ENCODE data around the gene MAPK8. TPM values are rescaled to one million over a fixed set of nuclear protein-coding genes. Genes with fewer than 3 reads are reported as not detected.

The MAPK8 gene
- total and polyA plus RNA-seq, 3 donors from 2014 or later = 91.8 to 114 (median 98.8) TPM

GRCh38 chr10:48324580-48324979 lies 18.1 kb downstream of the MAPK8 start:
- Histone ChIP-seq H3K9me3 (no peaks in the 10 kb centered on the region), H3K4me1 (peaks cover 5% of the 10 kb centered on the region), H3K27me3 (no peaks in the 10 kb centered on the region), H3K36me3 (ENCODE audit: low read depth, missing control alignments) (no peaks in the 10 kb centered on the region), H3K4me3 (no peak overlapping the region), H3K27ac (no peak overlapping the region)
- intact Hi-C loops (cut with DNase I; ENCODE audit: low total_unique reads) = no loop called here
- WGBS, 2 donors = 81 to 87% methylated on average over 2 of the region's 2 CpGs
- TF ChIP-seq CTCF (IDR thresholded peaks at IDR 0.05) = no peak
- TF ChIP-seq POLR2A (IDR thresholded peaks at IDR 0.05) = no peak
- no peak for DNase-seq

GRCh38 chr10:48330269-48330668 lies 23.8 kb downstream of the MAPK8 start:
- peaks cover 7% of the 10 kb centered on the region for H3K4me1 ChIP-seq
- H3K27ac ChIP-seq = no peak overlapping the region
- no peaks in the 10 kb centered on the region for H3K9me3 ChIP-seq
- no peaks in the 10 kb centered on the region for H3K27me3 ChIP-seq
- TF ChIP-seq CTCF (IDR thresholded peaks at IDR 0.05) (no peak), POLR2A (IDR thresholded peaks at IDR 0.05) (no peak)
- intact Hi-C loops (cut with DNase I; ENCODE audit: low total_unique reads) = no loop called here
- DNase-seq = no peak
- H3K36me3 ChIP-seq (ENCODE audit: low read depth, missing control alignments) = no peaks in the 10 kb centered on the region
- WGBS, 2 donors = 91 to 92% methylated on average over 3 of the region's 3 CpGs
- no peak overlapping the region for H3K4me3 ChIP-seq

GRCh38 chr10:48331436-48331835 lies 25.0 kb downstream of the MAPK8 start:
- no peak overlapping the region for H3K27ac ChIP-seq
- H3K9me3 ChIP-seq = no peaks in the 10 kb centered on the region
- no peak overlapping the region for H3K4me3 ChIP-seq
- intact Hi-C loops (cut with DNase I; ENCODE audit: low total_unique reads) = no loop called here
- H3K27me3 ChIP-seq = no peaks in the 10 kb centered on the region
- no peak for DNase-seq
- WGBS, 2 donors = 79 to 91% methylated on average over 1 of the region's 1 CpG
- H3K4me1 ChIP-seq = peaks cover 7% of the 10 kb centered on the region
- no peak for TF ChIP-seq CTCF (IDR thresholded peaks at IDR 0.05)
- no peak for TF ChIP-seq POLR2A (IDR thresholded peaks at IDR 0.05)
- H3K36me3 ChIP-seq (ENCODE audit: low read depth, missing control alignments) = no peaks in the 10 kb centered on the region

- H3K36me3 ChIP-seq (ENCODE audit: low read depth, missing control alignments) = no peaks in the 10 kb centered on the region
- H3K4me3 ChIP-seq = no peak overlapping the region
- no peak for DNase-seq
- no peaks in the 10 kb centered on the region for H3K27me3 ChIP-seq
- no peak for TF ChIP-seq POLR2A (IDR thresholded peaks at IDR 0.05)
- TF ChIP-seq CTCF (IDR thresholded peaks at IDR 0.05) = no peak
- H3K9me3 ChIP-seq = no peaks in the 10 kb centered on the region
- peaks cover 7% of the 10 kb centered on the region for H3K4me1 ChIP-seq
- H3K27ac ChIP-seq = no peak overlapping the region
- WGBS, 2 donors = 90 to 93% methylated on average over 5 of the region's 5 CpGs
- intact Hi-C loops (cut with DNase I; ENCODE audit: low total_unique reads) = no loop called here
Measured at GRCh38 chr10:48332166-48332870, 25.8 kb downstream of the MAPK8 start.

- no peaks in the 10 kb centered on the region for H3K27me3 ChIP-seq
- TF ChIP-seq CTCF (IDR thresholded peaks at IDR 0.05) = no peak
- TF ChIP-seq POLR2A (IDR thresholded peaks at IDR 0.05) = no peak
- H3K4me1 ChIP-seq = peaks cover 7% of the 10 kb centered on the region
- DNase-seq = no peak
- H3K9me3 ChIP-seq = no peaks in the 10 kb centered on the region
- 93 to 100% methylated on average over 1 of the region's 1 CpG for WGBS, 2 donors
- no peaks in the 10 kb centered on the region for H3K36me3 ChIP-seq (ENCODE audit: low read depth, missing control alignments)
- intact Hi-C loops (cut with DNase I; ENCODE audit: low total_unique reads) = no loop called here
- H3K27ac ChIP-seq = no peak overlapping the region
- H3K4me3 ChIP-seq = no peak overlapping the region
Measured at GRCh38 chr10:48332871-48333216, 26.4 kb downstream of the MAPK8 start.
